NCI-H345 treated with DMSO at 0.1 percent for 48 hours (cell line): Measurements from ENCODE around the gene ATP6V0C.
"Not testable (repeated sequence)": the region's sequence is repeated elsewhere in the genome, so short reads cannot be mapped to it uniquely, and the experiment has no call there.

Experiments
- DNase-seq: peaks from one replicate; lab custom pipeline; 2025; ENCODE audit not compliant: unreplicated experiment; lab: John Stamatoyannopoulos, UW

Gene ATP6V0C

GRCh38 chr16:2474877-2475412 is 38.8 kb upstream of the ATP6V0C start, which contains the start of gene TBC1D24:
TBC1D24 (plus strand) TSS chr16:2475127; CDS start chr16:2496149, 21,022 bp downstream.
- peak; percentile 58 for DNase-seq

GRCh38 chr16:2475413-2476344 is 38.1 kb upstream of the ATP6V0C start:
- no peak for DNase-seq

- DNase-seq = no peak
These were observed 37.4 kb upstream of the ATP6V0C start for GRCh38 chr16:2476345-2476720.

GRCh38 chr16:2476741-2477140 is 37.0 kb upstream of the ATP6V0C start:
- no peak for DNase-seq

- DNase-seq = no peak
These were observed 36.4 kb upstream of the ATP6V0C start for GRCh38 chr16:2477327-2477726.

GRCh38 chr16:2478279-2478678 is 35.5 kb upstream of the ATP6V0C start:
- DNase-seq = no peak

GRCh38 chr16:2479996-2480395 is 33.8 kb upstream of the ATP6V0C start:
- not testable (repeated sequence) for DNase-seq

- DNase-seq = no peak
These were observed 32.8 kb upstream of the ATP6V0C start for GRCh38 chr16:2480948-2481347.

GRCh38 chr16:2481676-2482075 is 32.1 kb upstream of the ATP6V0C start:
- DNase-seq = no peak

GRCh38 chr16:2482249-2482648 is 31.5 kb upstream of the ATP6V0C start:
- DNase-seq = no peak

- no peak for DNase-seq
These were observed 30.8 kb upstream of the ATP6V0C start for GRCh38 chr16:2482708-2483534.

- no peak for DNase-seq
These were observed 29.5 kb upstream of the ATP6V0C start for GRCh38 chr16:2483939-2484897.

GRCh38 chr16:2484898-2485508 is 28.7 kb upstream of the ATP6V0C start:
- no peak for DNase-seq

- DNase-seq = no peak
These were observed 27.8 kb upstream of the ATP6V0C start for GRCh38 chr16:2485811-2486507.

- DNase-seq = no peak
These were observed 26.9 kb upstream of the ATP6V0C start for GRCh38 chr16:2486645-2487516.

- no peak for DNase-seq
These were observed 26.3 kb upstream of the ATP6V0C start for GRCh38 chr16:2487517-2487842.

GRCh38 chr16:2487903-2488531 is 25.7 kb upstream of the ATP6V0C start:
- DNase-seq = no peak

- DNase-seq = no peak
These were observed 24.2 kb upstream of the ATP6V0C start for GRCh38 chr16:2489581-2489980.
